ENCODE results near the gene ELF1.
A peak's percentile ranks its signal among the peaks of the same experiment; 100 is the strongest.

DNA sequence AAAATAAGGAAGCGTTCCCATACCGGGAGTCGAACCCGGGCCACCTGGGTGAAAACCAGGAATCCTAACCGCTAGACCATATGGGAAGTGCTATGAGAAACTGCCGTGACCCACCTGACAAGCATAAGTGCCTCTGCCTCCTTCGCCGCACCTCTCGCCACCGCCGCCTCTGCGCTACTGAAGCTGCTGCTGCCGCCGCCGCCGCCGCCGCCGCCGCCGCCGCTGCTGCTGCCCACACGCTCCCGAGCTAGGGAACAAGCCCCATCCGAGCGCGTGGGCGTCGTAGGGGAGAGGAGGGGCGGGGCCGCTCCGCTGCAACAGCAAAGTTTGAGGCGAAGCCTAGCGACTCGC lies 41.6 kb upstream of the ELF1 start:
- TF ChIP-seq, protein P1, sequence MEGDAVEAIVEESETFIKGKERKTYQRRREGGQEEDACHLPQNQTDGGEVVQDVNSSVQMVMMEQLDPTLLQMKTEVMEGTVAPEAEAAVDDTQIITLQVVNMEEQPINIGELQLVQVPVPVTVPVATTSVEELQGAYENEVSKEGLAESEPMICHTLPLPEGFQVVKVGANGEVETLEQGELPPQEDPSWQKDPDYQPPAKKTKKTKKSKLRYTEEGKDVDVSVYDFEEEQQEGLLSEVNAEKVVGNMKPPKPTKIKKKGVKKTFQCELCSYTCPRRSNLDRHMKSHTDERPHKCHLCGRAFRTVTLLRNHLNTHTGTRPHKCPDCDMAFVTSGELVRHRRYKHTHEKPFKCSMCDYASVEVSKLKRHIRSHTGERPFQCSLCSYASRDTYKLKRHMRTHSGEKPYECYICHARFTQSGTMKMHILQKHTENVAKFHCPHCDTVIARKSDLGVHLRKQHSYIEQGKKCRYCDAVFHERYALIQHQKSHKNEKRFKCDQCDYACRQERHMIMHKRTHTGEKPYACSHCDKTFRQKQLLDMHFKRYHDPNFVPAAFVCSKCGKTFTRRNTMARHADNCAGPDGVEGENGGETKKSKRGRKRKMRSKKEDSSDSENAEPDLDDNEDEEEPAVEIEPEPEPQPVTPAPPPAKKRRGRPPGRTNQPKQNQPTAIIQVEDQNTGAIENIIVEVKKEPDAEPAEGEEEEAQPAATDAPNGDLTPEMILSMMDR (conservative IDR thresholded peaks at IDR 0.05; ENCODE audit: low read depth, low read length), result no peak
- TF ChIP-seq POLR2A (IDR thresholded peaks at IDR 0.05; ENCODE audit: low read depth, low read length), result peak; percentile 77
- peak; percentile 26; the same call in 1 of the 2 replicates for TF ChIP-seq FOS (IDR thresholded peaks at IDR 0.05; ENCODE audit: low read depth, low read length)
- no peak for TF ChIP-seq SMC3 (IDR thresholded peaks at IDR 0.05; ENCODE audit: low read depth, low read length)
